HG03108 (cell line): ENCODE data around the gene HIRA.

Experiments used
- ATAC-seq: cut with Tn5 transposase; IDR thresholded peaks from one replicate; pipeline ENCODE4 v1.9.1; 2021; ENCODE audit warnings: moderate library complexity; ENCODE audit not compliant: unreplicated experiment

HIRA gene

DNA sequence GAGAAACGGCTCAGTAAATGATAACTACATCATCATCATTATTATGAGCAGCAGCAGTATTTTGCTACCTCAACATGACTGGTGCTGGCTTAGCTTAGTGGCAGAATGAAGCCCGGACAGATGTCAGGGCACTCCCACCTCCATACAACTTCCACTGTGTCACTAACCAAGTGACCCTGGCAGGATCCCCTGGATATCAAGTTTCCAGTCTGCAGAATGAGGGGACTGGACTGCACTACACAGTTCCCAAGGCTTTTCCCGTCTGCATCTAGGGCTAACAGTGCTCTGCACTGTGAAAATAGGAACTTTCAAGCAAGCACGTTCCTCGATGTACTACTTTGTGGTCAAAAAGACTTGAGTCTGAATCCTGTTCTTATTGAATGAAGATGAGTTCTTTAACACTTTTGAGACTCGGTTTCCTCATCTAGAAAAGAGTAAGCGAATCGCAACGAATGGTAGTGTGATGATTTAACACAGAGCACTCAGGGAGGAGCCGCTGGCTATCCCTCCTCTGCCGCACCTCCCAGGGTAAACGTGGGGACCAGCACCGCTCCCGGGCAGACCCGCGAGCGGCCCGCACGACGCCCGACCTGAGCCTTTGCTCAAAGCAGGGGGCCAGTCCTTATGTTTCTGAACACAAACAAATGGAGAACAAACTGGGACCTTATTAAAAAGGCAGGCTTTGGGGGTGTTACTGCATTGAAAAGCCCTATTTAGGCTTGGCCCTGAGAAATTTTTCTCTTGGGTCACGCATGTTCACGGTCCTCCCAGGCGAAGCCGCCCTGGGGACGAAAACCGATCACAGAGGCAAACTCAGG, 140.9 kb downstream of the HIRA start:
- ATAC-seq: no peak

DNA sequence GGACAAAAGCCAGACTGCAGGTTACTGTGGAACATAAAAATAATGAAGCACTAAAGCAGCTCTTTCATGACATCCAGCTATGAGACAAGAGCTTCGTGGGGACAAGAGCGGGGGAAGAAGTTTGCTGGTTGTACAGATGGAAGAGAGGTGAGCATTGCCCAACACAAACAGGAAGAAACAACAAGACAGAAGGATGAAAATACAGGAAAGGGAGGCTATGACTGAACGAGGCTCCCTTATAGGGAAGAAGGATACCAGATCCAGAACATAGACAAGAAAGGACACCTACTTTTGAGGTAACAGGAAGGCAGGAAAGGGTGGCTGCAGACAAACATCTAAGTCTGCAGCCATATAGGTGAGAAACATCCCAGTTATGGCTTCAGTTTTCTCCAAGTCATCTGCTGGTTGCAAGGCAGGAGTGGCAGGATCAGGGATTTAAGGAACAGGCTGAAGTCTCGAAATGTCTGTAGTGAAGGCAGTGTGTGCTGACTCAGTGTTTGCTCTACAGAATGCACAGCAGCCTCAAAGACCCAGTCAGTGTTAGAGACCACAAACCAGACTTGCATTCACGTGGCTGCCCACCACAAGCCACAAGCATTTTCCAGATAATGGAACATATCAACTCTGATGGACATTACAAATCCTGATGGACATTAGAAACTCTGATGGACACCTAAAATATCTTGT, 141.9 kb downstream of the HIRA start:
- ATAC-seq: no peak

DNA sequence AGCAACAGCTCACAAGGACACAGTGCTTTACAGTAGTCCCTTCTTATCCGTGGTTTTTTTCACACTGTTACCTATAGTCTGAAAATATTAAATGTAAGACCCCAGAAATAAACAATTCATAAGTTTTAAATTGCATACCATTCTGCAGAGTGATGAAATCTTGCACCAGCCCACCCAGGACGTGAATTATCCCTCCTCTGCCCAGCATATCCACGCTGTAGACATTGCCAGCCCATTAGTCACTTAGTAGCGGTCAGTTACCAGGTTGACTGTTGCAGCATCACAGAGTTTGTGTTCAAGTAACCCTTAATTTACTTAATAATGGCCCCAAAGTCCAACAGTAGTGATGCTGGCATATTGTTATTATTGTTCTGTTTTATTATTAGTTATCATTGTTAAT, 143.6 kb downstream of the HIRA start:
- ATAC-seq: no peak

DNA sequence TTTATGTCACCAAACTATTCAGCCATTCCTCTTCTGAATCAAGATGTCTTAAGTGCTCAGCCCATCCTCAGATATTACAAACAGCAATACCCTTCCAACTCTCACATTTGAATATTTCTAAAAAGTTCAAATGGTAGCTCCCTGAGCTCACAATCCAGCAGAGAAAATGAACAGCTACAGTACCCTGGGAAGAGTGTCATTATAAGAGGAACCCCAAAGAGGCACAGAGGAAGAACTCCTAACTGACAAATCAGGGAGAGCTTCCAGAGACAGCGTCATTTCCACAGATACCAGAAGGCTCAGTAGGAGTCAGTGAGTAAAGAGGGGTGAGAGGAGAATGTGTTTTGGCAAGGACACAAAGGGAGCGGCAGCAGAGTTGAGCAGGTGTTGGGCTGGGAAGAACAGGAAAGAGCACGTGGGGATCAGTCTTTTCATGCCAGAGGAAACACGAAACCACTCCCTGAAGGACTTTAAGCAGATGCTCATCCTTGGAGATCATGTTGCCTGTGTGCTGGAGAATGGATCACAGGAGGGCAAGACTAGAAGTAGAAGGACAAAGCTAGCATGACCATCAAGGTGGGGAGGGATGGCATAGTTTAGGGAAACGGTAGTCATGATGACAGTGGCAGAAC, 144.3 kb downstream of the HIRA start:
- no peak for ATAC-seq

DNA sequence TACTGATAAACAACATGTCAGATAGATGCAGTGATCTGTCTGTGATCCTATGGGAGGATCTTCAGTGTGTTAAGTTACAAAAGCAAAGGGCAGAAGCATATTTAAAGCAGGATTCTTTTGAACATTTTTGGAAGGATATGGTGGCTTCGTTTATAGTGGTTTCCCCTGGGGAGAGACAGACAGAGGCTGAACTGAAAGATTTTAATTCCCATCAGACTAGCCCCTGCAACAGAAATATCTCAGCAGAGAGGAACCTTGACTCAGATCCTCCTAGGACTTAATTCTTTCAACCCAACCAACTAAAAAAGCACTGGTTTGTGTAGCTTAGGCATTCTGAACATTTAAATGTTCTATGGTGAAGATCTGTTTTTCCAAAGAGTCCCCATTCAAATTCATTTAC, 145.7 kb downstream of the HIRA start:
- ATAC-seq: no peak
